AG09309 (cell line): ENCODE data around the gene SELENOV.

ENCODE experiments used
- DNase-seq: peaks from one replicate; pipeline ENCODE4 v3.0.0-alpha.2; 2010; ENCODE audit warnings: low read depth
- H3K4me3 ChIP-seq: 2 replicates; pipeline ENCODE4 v1.5.1; 2011; ENCODE audit warnings: mild to moderate bottlenecking, low read depth, low read length, moderate library complexity; ENCODE audit not compliant: control insufficient read depth
- CTCF ChIP-seq: IDR thresholded peaks from 2 replicates; pipeline ENCODE4 v1.5.1; 2011; ENCODE audit warnings: mild to moderate bottlenecking, low read depth, low read length, inconsistent platforms; ENCODE audit not compliant: insufficient read depth, control insufficient read depth; ENCODE audit errors: missing control alignments

The SELENOV gene

GRCh38 chr19:39507715-39508364 is 7.1 kb upstream of the SELENOV start:
- no peak for DNase-seq
- H3K4me3 ChIP-seq: peak overlapping the region; percentile 49
- no peak for TF ChIP-seq CTCF

GRCh38 chr19:39508629-39509028 is 6.3 kb upstream of the SELENOV start:
- DNase-seq: no peak
- TF ChIP-seq CTCF: no peak
- H3K4me3 ChIP-seq: no peak overlapping the region

DNA sequence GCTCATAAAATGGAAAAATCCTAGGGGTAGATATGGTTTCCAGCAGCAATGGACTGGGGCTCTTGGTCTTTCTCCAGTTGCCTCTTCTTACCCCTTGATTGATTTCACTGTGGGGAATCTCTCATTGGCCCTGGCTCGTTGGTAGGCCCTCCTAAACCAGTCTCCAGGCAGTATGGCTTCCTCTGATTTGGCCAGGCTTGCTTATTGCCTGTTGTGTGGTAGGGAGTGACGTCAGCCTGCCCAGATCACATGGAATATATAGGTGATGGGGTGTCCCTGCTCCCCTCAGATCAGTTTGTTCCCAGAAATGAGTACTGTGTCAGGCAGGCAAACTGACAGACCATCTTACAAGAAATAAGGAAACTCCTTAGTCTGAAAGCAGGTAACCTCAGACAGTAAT is 5.7 kb upstream of the SELENOV start:
- no peak for DNase-seq
- no peak for TF ChIP-seq CTCF
- H3K4me3 ChIP-seq: no peak overlapping the region

- no peak for DNase-seq
- H3K4me3 ChIP-seq: no peak overlapping the region
- no peak for TF ChIP-seq CTCF
These were observed 2.0 kb upstream of the SELENOV start for GRCh38 chr19:39512988-39513387.

GRCh38 chr19:39515551-39516191 is 732 bp downstream of the SELENOV start:
- peak overlapping the region; percentile 18 for H3K4me3 ChIP-seq
- DNase-seq: no peak
- no peak for TF ChIP-seq CTCF

DNA sequence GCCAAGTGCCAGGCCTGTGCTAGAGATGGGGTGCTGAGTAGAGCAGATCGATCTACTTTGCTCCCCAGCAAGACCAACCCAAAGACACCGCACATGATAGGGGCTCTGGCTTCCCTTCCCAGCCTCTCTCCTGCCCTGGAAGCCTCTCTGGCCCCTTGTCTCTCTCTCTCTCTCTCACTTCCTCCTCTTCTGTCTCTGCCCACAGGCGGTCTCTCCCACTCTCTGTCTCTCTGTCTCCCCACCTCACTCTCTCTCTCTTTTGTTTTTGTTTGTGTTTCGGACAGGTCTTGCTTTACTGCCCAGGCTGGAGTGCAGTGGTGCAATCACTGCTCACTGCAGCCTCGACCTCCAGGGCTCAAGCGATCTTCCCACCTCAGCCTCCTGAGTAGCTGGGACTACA is 1.3 kb downstream of the SELENOV start:
- H3K4me3 ChIP-seq: no peak overlapping the region
- no peak for TF ChIP-seq CTCF
- DNase-seq: no peak
